ENCODE data around the gene TTI1. TPM values are rescaled to one million over a fixed set of nuclear protein-coding genes. Genes with fewer than 3 reads are reported as not detected.

The TTI1 gene
- total and polyA plus RNA-seq, 2 experiments from 2014 or later, result 17.8 to 56.4 TPM

DNA sequence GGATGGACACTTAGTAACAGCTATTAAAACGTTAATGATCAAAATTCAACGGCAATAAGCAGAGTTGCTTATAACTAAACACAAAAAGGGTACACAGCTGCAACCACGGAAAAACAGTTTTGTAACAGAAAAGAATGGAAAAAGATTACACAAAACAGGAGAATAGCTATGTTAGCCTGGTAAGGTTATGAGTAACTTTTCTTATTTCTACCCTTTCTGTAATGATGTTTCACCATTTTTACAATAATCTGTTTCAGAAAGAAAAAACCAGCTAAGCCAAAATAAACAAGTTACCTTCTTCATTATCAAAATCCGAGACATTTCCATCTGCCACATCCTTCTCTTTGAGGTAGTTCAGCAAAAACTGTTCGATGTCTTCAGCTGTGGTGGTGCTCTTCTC lies 27.4 kb downstream of the TTI1 start:
- Mint-ChIP-seq H3K9me3 (no peaks in the 10 kb centered on the region), H3K36me3 (ENCODE audit: low read depth) (peaks cover 23% of the 10 kb centered on the region), H3K27me3 (ENCODE audit: insufficient read depth, low read depth, poor library complexity) (no peaks in the 10 kb centered on the region), H3K27ac (no peak overlapping the region), H3K4me3 (no peak overlapping the region), H3K4me1 (no peaks in the 10 kb centered on the region)
- ATAC-seq, result no peak
- Histone ChIP-seq H3K79me2 (replicated peaks; ENCODE audit: insufficient read depth) (peaks cover 39% of the 10 kb centered on the region), H2AFZ (no peak overlapping the region), H3K9me2 (ENCODE audit: insufficient read depth) (no peaks in the 10 kb centered on the region), H4K20me1 (replicated peaks; ENCODE audit: insufficient read depth) (peaks cover 29% of the 10 kb centered on the region), H3F3A (replicated peaks; ENCODE audit: low read depth) (no peaks in the 10 kb centered on the region), H3K27me3 (ENCODE audit: insufficient read depth) (no peaks in the 10 kb centered on the region), H3K4me3 (no peak overlapping the region), H3K4me2 (no peak overlapping the region), H3K27ac (ENCODE audit: low read depth) (no peak overlapping the region), H3K36me3 (ENCODE audit: insufficient read depth) (peaks cover 26% of the 10 kb centered on the region), H3K4me1 (ENCODE audit: insufficient read depth) (no peaks in the 10 kb centered on the region)
- TF ChIP-seq NANOG (IDR thresholded peaks at IDR 0.05; ENCODE audit: borderline replicate concordance) (no peak), EZH2 (IDR thresholded peaks at IDR 0.05; ENCODE audit: low read depth, unreplicated experiment) (no peak), CREB1 (CRISPR knock-in tag; IDR thresholded peaks at IDR 0.05; ENCODE audit: low read depth) (no peak)
- TF ChIP-seq, protein P1, sequence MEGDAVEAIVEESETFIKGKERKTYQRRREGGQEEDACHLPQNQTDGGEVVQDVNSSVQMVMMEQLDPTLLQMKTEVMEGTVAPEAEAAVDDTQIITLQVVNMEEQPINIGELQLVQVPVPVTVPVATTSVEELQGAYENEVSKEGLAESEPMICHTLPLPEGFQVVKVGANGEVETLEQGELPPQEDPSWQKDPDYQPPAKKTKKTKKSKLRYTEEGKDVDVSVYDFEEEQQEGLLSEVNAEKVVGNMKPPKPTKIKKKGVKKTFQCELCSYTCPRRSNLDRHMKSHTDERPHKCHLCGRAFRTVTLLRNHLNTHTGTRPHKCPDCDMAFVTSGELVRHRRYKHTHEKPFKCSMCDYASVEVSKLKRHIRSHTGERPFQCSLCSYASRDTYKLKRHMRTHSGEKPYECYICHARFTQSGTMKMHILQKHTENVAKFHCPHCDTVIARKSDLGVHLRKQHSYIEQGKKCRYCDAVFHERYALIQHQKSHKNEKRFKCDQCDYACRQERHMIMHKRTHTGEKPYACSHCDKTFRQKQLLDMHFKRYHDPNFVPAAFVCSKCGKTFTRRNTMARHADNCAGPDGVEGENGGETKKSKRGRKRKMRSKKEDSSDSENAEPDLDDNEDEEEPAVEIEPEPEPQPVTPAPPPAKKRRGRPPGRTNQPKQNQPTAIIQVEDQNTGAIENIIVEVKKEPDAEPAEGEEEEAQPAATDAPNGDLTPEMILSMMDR (conservative IDR thresholded peaks at IDR 0.05; ENCODE audit: low read depth in 2 of 2), result no peak
- TF ChIP-seq, protein P2, sequence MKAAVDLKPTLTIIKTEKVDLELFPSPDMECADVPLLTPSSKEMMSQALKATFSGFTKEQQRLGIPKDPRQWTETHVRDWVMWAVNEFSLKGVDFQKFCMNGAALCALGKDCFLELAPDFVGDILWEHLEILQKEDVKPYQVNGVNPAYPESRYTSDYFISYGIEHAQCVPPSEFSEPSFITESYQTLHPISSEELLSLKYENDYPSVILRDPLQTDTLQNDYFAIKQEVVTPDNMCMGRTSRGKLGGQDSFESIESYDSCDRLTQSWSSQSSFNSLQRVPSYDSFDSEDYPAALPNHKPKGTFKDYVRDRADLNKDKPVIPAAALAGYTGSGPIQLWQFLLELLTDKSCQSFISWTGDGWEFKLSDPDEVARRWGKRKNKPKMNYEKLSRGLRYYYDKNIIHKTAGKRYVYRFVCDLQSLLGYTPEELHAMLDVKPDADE (IDR thresholded peaks at IDR 0.05), result no peak
- DNase-seq (ENCODE audit: low spot score), result no peak

DNA sequence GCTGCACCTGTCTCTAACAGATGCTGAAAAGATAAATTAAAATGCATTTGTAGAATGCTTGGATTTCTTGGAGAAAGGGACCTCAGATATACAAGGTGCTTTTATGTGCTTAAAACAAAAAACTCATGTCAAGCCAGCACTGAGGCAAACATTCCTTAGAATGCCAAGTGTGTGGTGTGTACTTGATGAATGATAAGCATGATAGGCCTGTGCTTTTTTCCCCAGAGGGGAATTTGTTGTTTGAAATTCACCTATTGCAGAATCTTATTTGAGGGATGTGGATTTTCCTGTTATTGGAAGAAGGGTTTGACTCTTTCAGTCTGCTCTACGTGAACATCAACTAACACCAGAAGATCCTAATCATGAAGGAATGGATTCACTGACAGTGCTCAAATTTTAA lies 28.8 kb downstream of the TTI1 start:
- no peak overlapping the region for H2AFZ ChIP-seq
- H3K9me2 ChIP-seq (ENCODE audit: insufficient read depth), result no peaks in the 10 kb centered on the region
- no peak for DNase-seq (ENCODE audit: low spot score)
- H3K36me3 Mint-ChIP-seq (ENCODE audit: low read depth), result peaks cover 29% of the 10 kb centered on the region
- H3F3A ChIP-seq (replicated peaks; ENCODE audit: low read depth), result no peaks in the 10 kb centered on the region
- no peaks in the 10 kb centered on the region for H3K9me3 Mint-ChIP-seq
- no peaks in the 10 kb centered on the region for H3K4me1 ChIP-seq (ENCODE audit: insufficient read depth)
- ATAC-seq, result no peak
- peaks cover 24% of the 10 kb centered on the region for H3K79me2 ChIP-seq (replicated peaks; ENCODE audit: insufficient read depth)
- H3K36me3 ChIP-seq (ENCODE audit: insufficient read depth), result peaks cover 32% of the 10 kb centered on the region
- no peak overlapping the region for H3K4me3 Mint-ChIP-seq
- no peak overlapping the region for H3K4me3 ChIP-seq
- H3K4me2 ChIP-seq, result no peak overlapping the region
- H3K27ac Mint-ChIP-seq, result no peak overlapping the region
- H3K4me1 Mint-ChIP-seq, result no peaks in the 10 kb centered on the region
- H3K27me3 ChIP-seq (ENCODE audit: insufficient read depth), result no peaks in the 10 kb centered on the region
- peaks cover 26% of the 10 kb centered on the region for H4K20me1 ChIP-seq (replicated peaks; ENCODE audit: insufficient read depth)
- no peak overlapping the region; the same call in 1 of the 2 replicates for H3K27ac ChIP-seq (ENCODE audit: low read depth)
- peaks cover 3% of the 10 kb centered on the region for H3K27me3 Mint-ChIP-seq (ENCODE audit: insufficient read depth, low read depth, poor library complexity)
- TF ChIP-seq JUNB (IDR thresholded peaks at IDR 0.05; ENCODE audit: unreplicated experiment) (no peak), NANOG (IDR thresholded peaks at IDR 0.05; ENCODE audit: borderline replicate concordance) (no peak), EZH2phosphoT487 (IDR thresholded peaks at IDR 0.05; ENCODE audit: unreplicated experiment) (no peak), STAT1 (IDR thresholded peaks at IDR 0.05; ENCODE audit: unreplicated experiment) (no peak), ZNF114 (CRISPR knock-in tag; IDR thresholded peaks at IDR 0.05) (no peak), EZH2 (IDR thresholded peaks at IDR 0.05; ENCODE audit: low read depth, unreplicated experiment) (no peak), ZNF331 (CRISPR knock-in tag; IDR thresholded peaks at IDR 0.05; ENCODE audit: low read depth) (no peak)
- TF ChIP-seq, protein P2 (IDR thresholded peaks at IDR 0.05), result no peak
- TF ChIP-seq, protein P1 (conservative IDR thresholded peaks at IDR 0.05; ENCODE audit: low read depth in 2 of 2), result no peak
- TF ChIP-seq, protein P3, sequence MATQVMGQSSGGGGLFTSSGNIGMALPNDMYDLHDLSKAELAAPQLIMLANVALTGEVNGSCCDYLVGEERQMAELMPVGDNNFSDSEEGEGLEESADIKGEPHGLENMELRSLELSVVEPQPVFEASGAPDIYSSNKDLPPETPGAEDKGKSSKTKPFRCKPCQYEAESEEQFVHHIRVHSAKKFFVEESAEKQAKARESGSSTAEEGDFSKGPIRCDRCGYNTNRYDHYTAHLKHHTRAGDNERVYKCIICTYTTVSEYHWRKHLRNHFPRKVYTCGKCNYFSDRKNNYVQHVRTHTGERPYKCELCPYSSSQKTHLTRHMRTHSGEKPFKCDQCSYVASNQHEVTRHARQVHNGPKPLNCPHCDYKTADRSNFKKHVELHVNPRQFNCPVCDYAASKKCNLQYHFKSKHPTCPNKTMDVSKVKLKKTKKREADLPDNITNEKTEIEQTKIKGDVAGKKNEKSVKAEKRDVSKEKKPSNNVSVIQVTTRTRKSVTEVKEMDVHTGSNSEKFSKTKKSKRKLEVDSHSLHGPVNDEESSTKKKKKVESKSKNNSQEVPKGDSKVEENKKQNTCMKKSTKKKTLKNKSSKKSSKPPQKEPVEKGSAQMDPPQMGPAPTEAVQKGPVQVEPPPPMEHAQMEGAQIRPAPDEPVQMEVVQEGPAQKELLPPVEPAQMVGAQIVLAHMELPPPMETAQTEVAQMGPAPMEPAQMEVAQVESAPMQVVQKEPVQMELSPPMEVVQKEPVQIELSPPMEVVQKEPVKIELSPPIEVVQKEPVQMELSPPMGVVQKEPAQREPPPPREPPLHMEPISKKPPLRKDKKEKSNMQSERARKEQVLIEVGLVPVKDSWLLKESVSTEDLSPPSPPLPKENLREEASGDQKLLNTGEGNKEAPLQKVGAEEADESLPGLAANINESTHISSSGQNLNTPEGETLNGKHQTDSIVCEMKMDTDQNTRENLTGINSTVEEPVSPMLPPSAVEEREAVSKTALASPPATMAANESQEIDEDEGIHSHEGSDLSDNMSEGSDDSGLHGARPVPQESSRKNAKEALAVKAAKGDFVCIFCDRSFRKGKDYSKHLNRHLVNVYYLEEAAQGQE (IDR thresholded peaks at IDR 0.05; ENCODE audit: unreplicated experiment), result no peak
